Activated T-cell treated with anti-CD3 and anti-CD28 coated beads, Interleukin-2, amount 50 U/mL, for 72 hours (primary cell): ENCODE data around the gene MAPKAP1. TPM values are rescaled to one million over a fixed set of nuclear protein-coding genes. Genes with fewer than 3 reads are reported as not detected.

ENCODE experiments used
- ATAC-seq, 2 donors: fragments of 150-1000 bp; cut with Tn5 transposase; replicated peaks in 1 of 2; 2 replicates each; pipeline ENCODE4 v1.10.0; 2021; ENCODE audit warnings: moderate library complexity in 2 of 2, mild to moderate bottlenecking in 1 of 2
- DNase-seq, 2 donors: peaks; one replicate each; pipeline ENCODE4 v3.0.0; 2021 to 2022; ENCODE audit warnings: mixed read lengths in 1 of 2
- H3K27ac Mint-ChIP-seq: one replicate; pipeline ENCODE4 v1.8.0; 2022; ENCODE audit warnings: mild to moderate bottlenecking, moderate library complexity, mixed read lengths
- H3K27me3 Mint-ChIP-seq: one replicate; pipeline ENCODE4 v1.8.0; 2022; ENCODE audit warnings: low read depth, mixed read lengths
- H3K36me3 Mint-ChIP-seq, 2 donors: one replicate each; pipeline ENCODE4 v1.8.0; 2022; ENCODE audit warnings: mixed read lengths in 2 of 2, mild to moderate bottlenecking in 1 of 2; ENCODE audit not compliant: insufficient read depth in 2 of 2
- H3K4me1 Mint-ChIP-seq: one replicate; pipeline ENCODE4 v1.8.0; 2022; ENCODE audit warnings: low read depth, mixed read lengths
- H3K4me3 Mint-ChIP-seq, 2 donors: one replicate each; pipeline ENCODE4 v1.8.0; 2022; ENCODE audit warnings: mild to moderate bottlenecking in 2 of 2, mixed read lengths in 2 of 2, moderate library complexity in 2 of 2
- H3K9me3 Mint-ChIP-seq, 2 donors: one replicate each; pipeline ENCODE4 v1.8.0; 2022; ENCODE audit warnings: mixed read lengths in 2 of 2
- total RNA-seq, 2 donors: library from RNA; stranded (reverse); gene quantifications; one replicate each; pipeline ENCODE4 v1.2.3, GENCODE V29; 2022

The MAPKAP1 gene
- total RNA-seq, 2 donors from 2014 or later, result 42.1 to 42.8 TPM

GRCh38 chr9:125485471-125486151 is 221.4 kb downstream of the MAPKAP1 start:
- no peaks in the 10 kb centered on the region for H3K27me3 Mint-ChIP-seq
- no peak overlapping the region for H3K4me3 Mint-ChIP-seq
- H3K9me3 Mint-ChIP-seq, result no peaks in the 10 kb centered on the region
- DNase-seq (no peak), ATAC-seq (no peak)
- H3K36me3 Mint-ChIP-seq, result no peaks in the 10 kb centered on the region
- H3K27ac Mint-ChIP-seq, result no peak overlapping the region
- H3K4me1 Mint-ChIP-seq, result no peaks in the 10 kb centered on the region

DNA sequence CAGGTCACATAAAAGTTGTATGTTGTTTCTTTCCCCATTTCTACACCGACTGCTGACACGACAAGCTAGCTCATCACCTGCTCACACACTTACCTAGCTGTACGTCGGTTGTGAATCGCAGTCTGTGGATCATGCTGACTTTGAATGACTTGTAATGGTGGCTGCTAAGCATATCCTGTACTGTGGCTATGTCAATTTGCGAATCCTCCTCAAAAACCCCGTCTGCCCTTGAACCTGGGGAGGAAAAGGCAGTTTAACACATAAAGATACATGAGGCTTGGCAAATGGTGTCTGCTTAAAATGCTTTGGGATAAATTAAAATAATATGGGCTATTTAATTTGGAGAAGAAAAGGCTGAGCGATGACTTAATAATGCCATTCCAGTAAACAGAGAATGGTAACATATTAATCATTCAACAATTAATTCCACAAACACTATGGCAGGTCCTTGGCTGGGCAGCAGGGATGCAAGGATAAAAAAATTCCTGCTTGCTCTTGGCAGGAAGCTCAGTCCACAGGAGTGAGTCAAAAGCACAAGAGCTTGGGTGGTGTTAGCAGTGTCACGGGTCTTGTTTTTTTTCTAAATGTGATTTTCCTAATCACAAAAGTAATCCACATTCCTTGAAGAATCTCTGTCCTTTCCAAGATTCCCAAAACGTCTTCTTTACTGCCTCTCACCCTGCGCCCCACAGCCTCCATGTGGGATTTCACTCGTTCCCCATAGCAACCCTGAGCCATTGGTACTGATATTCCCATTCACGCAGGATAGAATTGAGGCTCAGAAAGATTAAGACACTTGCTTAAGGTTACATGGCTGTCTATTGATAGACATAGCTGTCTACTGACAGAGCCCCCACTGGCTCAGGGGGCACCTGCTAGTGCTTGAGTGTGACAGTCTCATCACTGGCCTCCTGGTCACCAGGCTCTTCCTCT is 222.4 kb downstream of the MAPKAP1 start:
- H3K4me3 Mint-ChIP-seq, result no peak overlapping the region
- ATAC-seq, result no peak

GRCh38 chr9:125483697-125484096 is 223.3 kb downstream of the MAPKAP1 start:
- no peak overlapping the region for H3K27ac Mint-ChIP-seq
- ATAC-seq (no peak), DNase-seq (no peak)
- H3K36me3 Mint-ChIP-seq, result no peaks in the 10 kb centered on the region
- no peaks in the 10 kb centered on the region for H3K27me3 Mint-ChIP-seq
- H3K4me1 Mint-ChIP-seq, result no peaks in the 10 kb centered on the region
- no peaks in the 10 kb centered on the region for H3K9me3 Mint-ChIP-seq
- no peak overlapping the region for H3K4me3 Mint-ChIP-seq

More for the DNA sequence above, 222.4 kb downstream of the MAPKAP1 start:
- no peak for DNase-seq
- no peaks in the 10 kb centered on the region for H3K27me3 Mint-ChIP-seq
- no peaks in the 10 kb centered on the region for H3K9me3 Mint-ChIP-seq
- no peak overlapping the region for H3K27ac Mint-ChIP-seq
- H3K36me3 Mint-ChIP-seq, result no peaks in the 10 kb centered on the region
- no peaks in the 10 kb centered on the region for H3K4me1 Mint-ChIP-seq

DNA sequence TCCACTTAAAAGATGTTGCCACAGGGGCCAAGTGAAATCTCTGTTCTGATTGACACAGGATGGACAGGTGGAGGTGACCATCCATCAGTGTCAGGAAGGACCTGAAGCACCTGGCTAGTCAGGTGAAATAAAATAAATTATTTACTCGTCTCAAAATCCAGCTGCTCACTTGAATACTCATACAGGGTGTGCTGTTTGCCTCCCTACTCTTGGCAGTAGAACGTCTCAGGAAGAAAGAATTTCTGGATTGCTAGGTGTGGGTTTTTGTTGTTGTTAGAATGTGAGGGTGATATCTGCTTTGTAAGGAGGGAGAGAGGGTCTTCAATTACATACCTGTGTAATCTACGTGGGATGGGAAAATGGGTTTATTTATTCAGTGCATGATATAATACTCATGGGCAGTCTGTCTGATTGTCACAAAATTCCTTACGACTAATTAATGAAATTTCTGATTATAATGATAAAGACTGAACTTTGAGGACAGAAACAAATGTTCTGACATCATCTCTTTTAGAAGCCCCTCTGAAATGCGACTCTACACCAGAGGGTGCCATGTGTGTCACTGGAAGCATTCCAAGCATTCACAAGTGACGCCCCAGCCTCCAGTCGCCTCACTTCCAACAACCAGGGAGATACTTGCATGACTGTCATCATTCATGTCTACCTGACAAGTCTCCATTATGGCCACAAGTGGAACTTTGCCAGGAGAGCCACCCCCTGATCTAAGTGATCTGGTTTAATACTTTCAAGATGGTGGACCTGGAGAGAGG is 227.0 kb downstream of the MAPKAP1 start:
- H3K27me3 Mint-ChIP-seq, result no peaks in the 10 kb centered on the region
- no peak for DNase-seq
- H3K4me3 Mint-ChIP-seq, result no peak overlapping the region
- no peaks in the 10 kb centered on the region for H3K4me1 Mint-ChIP-seq
- no peak for ATAC-seq
- H3K36me3 Mint-ChIP-seq, result peaks cover 0 to 4% of the 10 kb centered on the region in 2 donors
- H3K27ac Mint-ChIP-seq, result no peak overlapping the region
- no peaks in the 10 kb centered on the region for H3K9me3 Mint-ChIP-seq

- ATAC-seq, result no peak
- Mint-ChIP-seq H3K27ac (no peak overlapping the region), H3K9me3 (no peaks in the 10 kb centered on the region), H3K36me3 (peaks cover 0 to 4% of the 10 kb centered on the region in 2 donors), H3K27me3 (no peaks in the 10 kb centered on the region), H3K4me3 (no peak overlapping the region), H3K4me1 (no peaks in the 10 kb centered on the region)
- no peak for DNase-seq
Observed at GRCh38 chr9:125477089-125477544, 229.9 kb downstream of the MAPKAP1 start.

- H3K27me3 Mint-ChIP-seq, result no peaks in the 10 kb centered on the region
- no peak overlapping the region for H3K27ac Mint-ChIP-seq
- H3K4me3 Mint-ChIP-seq, result no peak overlapping the region
- peaks cover 0 to 4% of the 10 kb centered on the region in 2 donors for H3K36me3 Mint-ChIP-seq
- no peaks in the 10 kb centered on the region for H3K4me1 Mint-ChIP-seq
- no peak for DNase-seq
- no peak for ATAC-seq
- no peaks in the 10 kb centered on the region for H3K9me3 Mint-ChIP-seq
Observed at GRCh38 chr9:125476645-125477044, 230.4 kb downstream of the MAPKAP1 start.

GRCh38 chr9:125475385-125475784 is 231.6 kb downstream of the MAPKAP1 start:
- no peak for ATAC-seq
- Mint-ChIP-seq H3K27ac (no peak overlapping the region), H3K36me3 (peaks cover 0 to 4% of the 10 kb centered on the region in 2 donors)

DNA sequence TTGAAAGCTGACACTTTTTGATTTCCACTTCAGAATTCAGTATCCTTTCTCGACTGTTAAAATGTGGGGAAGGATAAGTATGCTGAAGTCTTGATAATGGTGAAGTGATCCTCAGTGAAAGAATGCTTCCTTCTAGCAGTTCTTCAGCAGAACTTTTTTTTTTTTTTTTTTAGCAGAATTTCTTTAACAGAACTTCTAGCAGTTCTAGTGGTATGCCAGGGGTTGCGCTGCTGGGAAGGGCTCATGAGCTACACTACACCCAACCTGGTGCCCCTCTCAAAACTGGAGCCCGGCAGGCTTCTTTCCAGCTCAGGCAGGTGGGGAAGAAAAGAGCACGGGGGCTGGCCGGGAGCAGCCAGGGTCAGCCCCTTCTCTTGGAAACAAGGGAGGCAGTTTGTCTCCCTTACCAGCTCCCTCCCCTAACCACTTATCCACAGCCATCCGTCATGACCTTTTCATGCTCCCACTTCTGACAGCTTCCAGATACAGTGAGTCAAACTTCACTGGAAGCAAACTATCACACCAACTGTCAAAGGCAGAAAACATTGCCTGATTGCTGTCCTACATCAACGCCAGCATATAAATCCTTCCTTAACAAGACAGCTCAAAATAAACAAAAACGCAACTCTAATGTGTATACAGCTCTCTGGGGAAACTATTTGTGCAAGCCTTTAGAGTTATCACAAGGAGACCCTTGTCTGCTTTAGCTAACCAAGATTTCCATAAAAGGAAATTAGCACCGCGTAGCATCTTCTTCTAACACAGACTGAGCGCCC is 233.9 kb downstream of the MAPKAP1 start:
- DNase-seq, result no peak
- no peak for ATAC-seq
- peaks cover 0 to 4% of the 10 kb centered on the region in 2 donors for H3K36me3 Mint-ChIP-seq
- no peak overlapping the region for H3K4me3 Mint-ChIP-seq
- no peak overlapping the region for H3K27ac Mint-ChIP-seq
- no peaks in the 10 kb centered on the region for H3K27me3 Mint-ChIP-seq
- no peaks in the 10 kb centered on the region for H3K9me3 Mint-ChIP-seq
- no peaks in the 10 kb centered on the region for H3K4me1 Mint-ChIP-seq

More at GRCh38 chr9:125475385-125475784, 231.6 kb downstream of the MAPKAP1 start:
- H3K4me3 Mint-ChIP-seq, result no peak overlapping the region
- H3K4me1 Mint-ChIP-seq, result no peaks in the 10 kb centered on the region
- no peaks in the 10 kb centered on the region for H3K27me3 Mint-ChIP-seq
- DNase-seq, result no peak
- no peaks in the 10 kb centered on the region for H3K9me3 Mint-ChIP-seq

DNA sequence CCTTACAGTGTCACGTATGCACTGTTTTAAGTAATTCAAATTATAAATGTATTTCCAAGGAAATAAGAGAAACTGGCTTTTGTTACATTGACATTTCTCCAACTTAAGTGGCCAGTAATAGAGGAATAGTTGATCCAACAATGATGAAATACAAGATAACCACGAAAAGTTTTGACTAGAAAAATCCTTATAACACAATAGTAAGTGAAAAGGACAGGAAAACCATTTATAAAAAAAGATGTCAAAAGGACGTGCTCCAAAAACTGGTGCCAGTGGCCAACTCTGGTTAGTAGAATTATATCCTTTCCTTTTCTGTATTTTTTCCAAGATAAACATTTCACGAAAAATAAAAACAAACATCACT is 234.5 kb downstream of the MAPKAP1 start:
- Mint-ChIP-seq H3K36me3 (no peaks in the 10 kb centered on the region), H3K27ac (no peak overlapping the region), H3K27me3 (no peaks in the 10 kb centered on the region), H3K4me1 (no peaks in the 10 kb centered on the region), H3K4me3 (no peak overlapping the region), H3K9me3 (no peaks in the 10 kb centered on the region)
- no peak for DNase-seq
- ATAC-seq, result no peak

DNA sequence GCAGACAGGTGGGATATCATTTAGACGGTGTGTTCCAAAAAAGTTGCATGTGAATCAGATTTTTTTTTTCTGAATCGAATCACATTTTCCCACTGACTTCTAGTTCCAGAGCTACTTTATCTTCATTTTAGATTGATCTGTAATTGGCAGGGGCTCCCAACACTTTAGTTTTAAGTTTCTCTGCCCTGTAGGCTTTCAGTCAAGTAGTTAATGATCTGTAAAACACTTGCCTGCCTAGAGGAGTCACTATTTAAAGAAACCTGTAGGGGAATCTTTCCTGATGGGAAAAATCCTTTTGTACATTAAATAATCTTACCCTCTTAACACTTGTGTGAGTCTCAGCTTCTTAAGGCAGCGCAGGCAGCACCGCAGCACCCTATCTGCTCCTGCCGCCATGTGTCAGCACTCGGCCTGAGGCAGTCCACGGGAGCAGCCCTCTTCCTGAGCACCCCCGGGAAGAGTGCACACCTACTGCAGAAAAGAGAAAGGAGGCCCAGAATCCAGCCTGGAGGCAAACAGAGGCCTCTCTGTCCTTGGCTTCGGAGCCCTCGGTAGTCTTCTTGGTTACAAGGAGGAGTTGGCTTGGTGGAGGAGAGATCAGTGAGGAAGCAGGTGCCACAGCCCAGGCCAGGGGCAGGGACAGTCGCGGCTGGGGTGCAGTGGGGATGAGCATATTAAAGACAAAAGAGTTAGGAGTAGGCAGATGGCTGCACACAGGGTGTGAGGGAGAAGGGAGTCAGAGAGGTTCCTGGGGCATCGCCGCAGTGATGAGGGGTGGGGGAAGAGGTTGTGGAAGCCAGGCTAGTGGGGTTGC is 236.0 kb downstream of the MAPKAP1 start:
- DNase-seq (no peak), ATAC-seq (no peak)
- no peaks in the 10 kb centered on the region for H3K36me3 Mint-ChIP-seq
- H3K27ac Mint-ChIP-seq, result no peak overlapping the region
- no peaks in the 10 kb centered on the region for H3K4me1 Mint-ChIP-seq
- no peaks in the 10 kb centered on the region for H3K9me3 Mint-ChIP-seq
- no peaks in the 10 kb centered on the region for H3K27me3 Mint-ChIP-seq
- H3K4me3 Mint-ChIP-seq, result no peak overlapping the region

GRCh38 chr9:125470189-125470588 is 236.8 kb downstream of the MAPKAP1 start:
- H3K27me3 Mint-ChIP-seq, result no peaks in the 10 kb centered on the region
- ATAC-seq (no peak), DNase-seq (no peak)
- H3K36me3 Mint-ChIP-seq, result no peaks in the 10 kb centered on the region
- no peaks in the 10 kb centered on the region for H3K4me1 Mint-ChIP-seq
- no peak overlapping the region for H3K4me3 Mint-ChIP-seq
- no peak overlapping the region for H3K27ac Mint-ChIP-seq
- no peaks in the 10 kb centered on the region for H3K9me3 Mint-ChIP-seq

- no peaks in the 10 kb centered on the region for H3K9me3 Mint-ChIP-seq
- no peak overlapping the region for H3K27ac Mint-ChIP-seq
- H3K4me1 Mint-ChIP-seq, result no peaks in the 10 kb centered on the region
- DNase-seq (no peak), ATAC-seq (no peak)
- H3K4me3 Mint-ChIP-seq, result no peak overlapping the region
- no peaks in the 10 kb centered on the region for H3K36me3 Mint-ChIP-seq
- H3K27me3 Mint-ChIP-seq, result no peaks in the 10 kb centered on the region
Observed at GRCh38 chr9:125468646-125469045, 238.4 kb downstream of the MAPKAP1 start.
